GM12878 (cell line): Measurements from ENCODE around the gene KCTD17. TPM values are rescaled to one million over a fixed set of nuclear protein-coding genes. Genes with fewer than 3 reads are reported as not detected.

Experiments
- ATAC-seq: fragments of 200-7000 bp; cut with Tn5 transposase; 3 replicates; pipeline ENCODE4 v1.9.1; 2020; ENCODE audit warnings: mild to moderate bottlenecking, moderate library complexity
- BruUV-seq: library from RNA; stranded (reverse); fragments of 400-500 nt; replicated peaks from 2 replicates; lab custom pipeline; 2021; lab: Mats Ljungman, UMichigan
- CTCF ChIA-PET: fragments of 300-600 bp; sonication (Branson Sonifier 250); formaldehyde crosslinking; extraction: SDS; loops from one replicate; lab custom pipeline; 2021; ENCODE audit warnings: inconsistent platforms; lab: Yijun Ruan, JAX
- POLR2A ChIA-PET: fragments of 350-600 bp; formaldehyde crosslinking; extraction: SDS; loops from one replicate; lab custom pipeline; 2021; ENCODE audit warnings: inconsistent platforms; lab: Charles Lee
- RAD21 ChIA-PET: fragments of 300-600 bp; sonication (Branson Sonifier 250); formaldehyde crosslinking; loops from one replicate; lab custom pipeline; 2023; ENCODE audit warnings: antibody characterized with exemption; ENCODE audit not compliant: unreplicated experiment; lab: Charles Lee
- SMC1A ChIA-PET: fragments of 300-600 bp; sonication (Branson Sonifier 250); formaldehyde crosslinking; loops from one replicate; lab custom pipeline; 2023; ENCODE audit not compliant: unreplicated experiment, uncharacterized antibody; lab: Charles Lee
- DNase-seq: peaks from one replicate; pipeline ENCODE4 v3.0.0-alpha.2; 2011; ENCODE audit warnings: low read depth, low spot score
- FAIRE-seq: peaks from 3 replicates; lab custom pipeline; 2011; peaks lifted over from hg19 to GRCh38; lab: Jason Lieb, UNC
- H2AFZ ChIP-seq: 2 replicates; pipeline ENCODE4 v1.6.0; 2011; ENCODE audit warnings: low read depth, low read length, control low read depth; ENCODE audit not compliant: control insufficient read depth
- H3K27ac ChIP-seq: 2 replicates; pipeline ENCODE4 v1.5.1; 2011; ENCODE audit warnings: control low read depth; ENCODE audit not compliant: control insufficient read depth, insufficient read depth
- H3K27me3 ChIP-seq, 2 experiments: replicated peaks in 1 of 2; 2 replicates each; pipeline versions ENCODE4 v1.6.0 to v1.6.1; 2011; ENCODE audit warnings: low read length in 1 of 2; ENCODE audit not compliant: control insufficient read depth in 2 of 2, insufficient read depth in 2 of 2
- H3K36me3 ChIP-seq, 2 experiments: 2 replicates each; pipeline ENCODE4 v1.5.1; 2011; ENCODE audit warnings: low read length in 1 of 2; ENCODE audit not compliant: control insufficient read depth in 2 of 2, insufficient read depth in 2 of 2
- H3K4me1 ChIP-seq: 2 replicates; pipeline ENCODE4 v1.6.1; 2011; ENCODE audit warnings: mild to moderate bottlenecking, low read length, moderate library complexity, mixed read lengths; ENCODE audit not compliant: control insufficient read depth, insufficient read depth
- H3K4me2 ChIP-seq: 2 replicates; pipeline ENCODE4 v1.6.0; 2011; ENCODE audit warnings: control low read depth; ENCODE audit not compliant: control insufficient read depth, insufficient read depth
- H3K4me3 ChIP-seq: fragments of 200-600 bp; sonication (generic); 2 replicates; pipeline ENCODE4 v1.5.1; 2016
- H3K79me2 ChIP-seq: 2 replicates; pipeline ENCODE4 v1.6.0; 2011; ENCODE audit warnings: low read length; ENCODE audit not compliant: control insufficient read depth, insufficient read depth
- H3K9ac ChIP-seq: 2 replicates; pipeline ENCODE4 v1.8.0; 2011; ENCODE audit warnings: low read length, control low read depth, mixed read lengths; ENCODE audit not compliant: control insufficient read depth, insufficient read depth
- H3K9me3 ChIP-seq: replicated peaks from 3 replicates; pipeline ENCODE4 v1.5.1; 2011; ENCODE audit warnings: mild to moderate bottlenecking, low read length; ENCODE audit not compliant: control insufficient read depth, insufficient read depth
- H4K20me1 ChIP-seq: 2 replicates; pipeline ENCODE4 v1.6.0; 2011; ENCODE audit not compliant: control insufficient read depth, insufficient read depth
- CHD1 ChIP-seq: IDR thresholded peaks from 2 replicates; pipeline ENCODE4 v1.6.1; 2012; ENCODE audit warnings: low read depth, low read length, improper control_type of control experiment
- EZH2 ChIP-seq: IDR thresholded peaks from 2 replicates; pipeline ENCODE4 v1.6.1; 2012; ENCODE audit warnings: low read depth, mild to moderate bottlenecking, control low read depth, inconsistent platforms, low read length, borderline replicate concordance; ENCODE audit not compliant: control insufficient read depth
- KLF5 ChIP-seq: fragments of 450-650 bp; IDR thresholded peaks from 2 replicates; pipeline ENCODE4 v1.6.1; 2014; ENCODE audit warnings: mild to moderate bottlenecking; ENCODE audit not compliant: partially characterized antibody
- LARP7 ChIP-seq: fragments of 450-650 bp; IDR thresholded peaks from 2 replicates; pipeline ENCODE4 v1.6.1; 2017; ENCODE audit warnings: mild to moderate bottlenecking
- NFYA ChIP-seq: IDR thresholded peaks from 2 replicates; pipeline ENCODE4 v1.6.1; 2011; ENCODE audit warnings: low read depth, mild to moderate bottlenecking, low read length, improper control_type of control experiment, borderline replicate concordance
- NR2C2 ChIP-seq: IDR thresholded peaks from 2 replicates; pipeline ENCODE4 v1.6.1; 2011; ENCODE audit warnings: borderline replicate concordance, low read depth; ENCODE audit not compliant: control insufficient read depth, insufficient read length
- PBX3 ChIP-seq: IDR thresholded peaks from 2 replicates; pipeline ENCODE4 v1.6.1; 2011; ENCODE audit warnings: mild to moderate bottlenecking, low read depth, low read length, moderate library complexity; ENCODE audit not compliant: insufficient replicate concordance
- PRDM15 ChIP-seq: fragments of 450-650 bp; formaldehyde crosslinking; IDR thresholded peaks from 2 replicates; pipeline ENCODE4 v1.4.0; 2020; ENCODE audit warnings: mild to moderate bottlenecking, moderate library complexity
- RAD51 ChIP-seq: fragments of 450-650 bp; IDR thresholded peaks from 2 replicates; pipeline ENCODE4 v1.6.1; 2016; ENCODE audit warnings: moderate library complexity, mild to moderate bottlenecking, inconsistent platforms
- ZBTB40 ChIP-seq: fragments of 450-650 bp; IDR thresholded peaks from 2 replicates; pipeline ENCODE4 v1.6.1; 2016; ENCODE audit warnings: mild to moderate bottlenecking, moderate library complexity, borderline replicate concordance
- WGBS: methylation state at CpG from one replicate; pipeline ENCODE4 v1.1.6; 2016; ENCODE audit warnings: low lambda C conversion rate; ENCODE audit not compliant: insufficient replicate concordance, insufficient coverage; ENCODE audit errors: missing lambda C conversion rate; 5-methylcytosine and 5-hydroxymethylcytosine counted together
- in situ Hi-C: fragments of 300-500 bp; cut with MboI; formaldehyde crosslinking; loops from 9 replicates; pipeline ENCODE4 v1.14.3; 2018; ENCODE audit warnings: mixed read lengths
- intact Hi-C: fragments of 100-400 bp; cut with micrococcal nuclease; formaldehyde crosslinking; loops from one replicate; pipeline ENCODE4 v1.14.2; 2022; ENCODE audit not compliant: unreplicated experiment
- polyA plus RNA-seq, 11 experiments: library from polyadenylated mRNA; depleted of rRNA in 4 of 11; unstranded in 6 of 11; stranded (reverse) in 5 of 11; fragments of >200 nt; fragmentation: Nextera tagmentation in 4 of 11; fragmentation: Illumina TruSeq in 1 of 11; extraction: Ambion mirVana in 4 of 11; extraction: Trizol in 1 of 11; gene quantifications; 1 replicate in 1 of 11; 2 replicates in 10 of 11; pipeline versions ENCODE4 v1.2.1 to v1.2.3, GENCODE V29; 2011 to 2016; ENCODE audit warnings: inconsistent platforms in 2 of 11, missing spikeins in 2 of 11, low read depth in 1 of 11
- total RNA-seq, 4 experiments: library from RNA; depleted of rRNA in 3 of 4; stranded (reverse); fragments of >200 nt in 3 of 4; fragmentation: Illumina TruSeq in 1 of 4; extraction: Trizol in 1 of 4; gene quantifications; 2 replicates each; pipeline versions ENCODE4 v1.2.1 to v1.2.3, GENCODE V29; 2013 to 2021

The KCTD17 gene
- total and polyA plus RNA-seq, 10 of the 15 experiments (the other 5 are each of a cell fraction or from before 2014, with no cell fraction given) = 0.16 to 18.4 (median 10.1) TPM; not detected in 1

GRCh38 chr22:37032535-37033460 is 18.7 kb upstream of the KCTD17 start (continued):
- TF ChIP-seq PBX3 = no peak
- TF ChIP-seq EZH2 = no peak

GRCh38 chr22:37033605-37034430 is 17.7 kb upstream of the KCTD17 start:
- ATAC-seq (no peak), FAIRE-seq (no peak), DNase-seq (no peak)
- no peak overlapping the region for H3K27ac ChIP-seq
- no peaks in the 10 kb centered on the region for H3K36me3 ChIP-seq
- BruUV-seq = no TSS peak
- SMC1A ChIA-PET = no interaction called here
- no peaks in the 10 kb centered on the region for H3K9me3 ChIP-seq
- no peak overlapping the region for H3K9ac ChIP-seq
- no peaks in the 10 kb centered on the region for H3K79me2 ChIP-seq
- 56% methylated on average over 23 of the region's 23 CpGs for WGBS
- CTCF ChIA-PET = interaction anchor here (2.4 to 3.3 kb wide), 2 partner anchors 10 to 12 kb away, joined by 15 to 17 read pairs; no protein-coding TSS in a partner anchor
- no peaks in the 10 kb centered on the region for H4K20me1 ChIP-seq
- intact Hi-C loops = no loop called here
- in situ Hi-C loops = no loop called here
- POLR2A ChIA-PET = no interaction called here
- no peak overlapping the region for H3K4me2 ChIP-seq
- H3K27me3 ChIP-seq = no peaks in the 10 kb centered on the region; a peak in 1 of 4 replicates
- RAD21 ChIA-PET = no interaction called here
- H3K4me1 ChIP-seq = no peaks in the 10 kb centered on the region
- H2AFZ ChIP-seq = no peak overlapping the region
- H3K4me3 ChIP-seq = no peak overlapping the region
- no peak for TF ChIP-seq LARP7
- TF ChIP-seq NFYA = no peak
- TF ChIP-seq RAD51 = no peak
- no peak for TF ChIP-seq CHD1
- no peak for TF ChIP-seq NR2C2
- TF ChIP-seq ZBTB40 = no peak
- TF ChIP-seq PRDM15 (CRISPR knock-in tag) = no peak
- TF ChIP-seq KLF5 = no peak
